C4-2B (cell line): ENCODE data around the gene PIGK.
"Not testable (repeated sequence)": the region's sequence is repeated elsewhere in the genome, so short reads cannot be mapped to it uniquely, and the experiment has no call there.

ENCODE experiments used
- H3K27ac ChIP-seq: fragments of 450-650 bp; 2 replicates; pipeline ENCODE4 v1.5.1; 2017
- CTCF ChIP-seq: fragments of 450-650 bp; conservative IDR thresholded peaks from 2 replicates; pipeline ENCODE4 v1.5.1; 2017; ENCODE audit warnings: mild to moderate bottlenecking
- ZFX ChIP-seq: fragments of 450-650 bp; IDR thresholded peaks from 2 replicates; pipeline ENCODE4 v1.6.1; 2017

Gene PIGK

GRCh38 chr1:77168358-77168757, 50.9 kb downstream of the PIGK start:
- H3K27ac ChIP-seq, result no peak overlapping the region
- TF ChIP-seq CTCF, result no peak
- no peak for TF ChIP-seq ZFX

GRCh38 chr1:77164434-77164944, 54.7 kb downstream of the PIGK start:
- no peak overlapping the region for H3K27ac ChIP-seq
- no peak for TF ChIP-seq CTCF
- no peak for TF ChIP-seq ZFX

GRCh38 chr1:77159706-77160105, 59.5 kb downstream of the PIGK start:
- not testable (repeated sequence) for H3K27ac ChIP-seq

GRCh38 chr1:77156214-77156613, 63.0 kb downstream of the PIGK start:
- H3K27ac ChIP-seq, result no peak overlapping the region
- TF ChIP-seq CTCF (no peak), ZFX (no peak)

GRCh38 chr1:77146270-77146669, 73.0 kb downstream of the PIGK start:
- no peak overlapping the region for H3K27ac ChIP-seq
- no peak for TF ChIP-seq ZFX

GRCh38 chr1:77143529-77144121, 75.6 kb downstream of the PIGK start:
- no peak overlapping the region for H3K27ac ChIP-seq
- TF ChIP-seq CTCF, result peak; percentile 73
- TF ChIP-seq ZFX, result no peak

- no peak for TF ChIP-seq CTCF
- no peak for TF ChIP-seq ZFX
- H3K27ac ChIP-seq, result no peak overlapping the region
Measured at GRCh38 chr1:77139389-77139788, 79.8 kb downstream of the PIGK start.

- H3K27ac ChIP-seq, result no peak overlapping the region
Measured at GRCh38 chr1:77134359-77134758, 84.9 kb downstream of the PIGK start.

More at GRCh38 chr1:77134359-77134758, 84.9 kb downstream of the PIGK start:
- TF ChIP-seq ZFX, result no peak
- no peak for TF ChIP-seq CTCF
